Trophoblast cell (in vitro differentiated cells and primary cell): Measurements from ENCODE around the gene L3MBTL4.

Experiments used
- DNase-seq, 2 donors: peaks; one replicate each; pipeline ENCODE4 v3.0.0-alpha.2; 2016
- H2AFZ ChIP-seq: 2 replicates; pipeline ENCODE4 v1.6.1; 2013; ENCODE audit warnings: low read length, moderate library complexity, mild to moderate bottlenecking; ENCODE audit not compliant: insufficient read depth, poor library complexity
- H2AK5ac ChIP-seq: 2 replicates; pipeline ENCODE4 v1.6.1; 2013; ENCODE audit warnings: mild to moderate bottlenecking, low read length
- H2BK120ac ChIP-seq: 2 replicates; pipeline ENCODE4 v1.6.1; 2013; ENCODE audit warnings: low read length, mild to moderate bottlenecking, moderate library complexity; ENCODE audit not compliant: insufficient read depth, poor library complexity
- H2BK12ac ChIP-seq: 2 replicates; pipeline ENCODE4 v1.6.1; 2013; ENCODE audit warnings: mild to moderate bottlenecking, low read length, moderate library complexity
- H2BK5ac ChIP-seq: 2 replicates; pipeline ENCODE4 v1.6.1; 2013; ENCODE audit warnings: low read length, low read depth, moderate library complexity, mild to moderate bottlenecking; ENCODE audit not compliant: poor library complexity
- H3K14ac ChIP-seq: 2 replicates; pipeline ENCODE4 v1.6.1; 2013; ENCODE audit warnings: mild to moderate bottlenecking, low read length
- H3K18ac ChIP-seq: 2 replicates; pipeline ENCODE4 v1.6.1; 2013; ENCODE audit warnings: mild to moderate bottlenecking, low read length
- H3K23ac ChIP-seq: 2 replicates; pipeline ENCODE4 v1.6.1; 2013; ENCODE audit warnings: low read length
- H3K27ac ChIP-seq: 2 replicates; pipeline ENCODE4 v1.5.1; 2013; ENCODE audit warnings: low read depth, mild to moderate bottlenecking, inconsistent platforms, low read length, moderate library complexity
- H3K27me3 ChIP-seq: 2 replicates; pipeline ENCODE4 v1.6.1; 2013; ENCODE audit warnings: inconsistent platforms, mild to moderate bottlenecking, low read length, moderate library complexity; ENCODE audit not compliant: insufficient read depth
- H3K36me3 ChIP-seq, 2 experiments: 1 replicate in 1 of 2; 2 replicates in 1 of 2; pipeline ENCODE4 v1.6.1; 2013; ENCODE audit warnings: low read length in 2 of 2, mild to moderate bottlenecking in 2 of 2, moderate library complexity in 1 of 2; ENCODE audit not compliant: insufficient read depth in 2 of 2, control insufficient read depth in 1 of 2
- H3K4ac ChIP-seq: 2 replicates; pipeline ENCODE4 v1.6.1; 2013; ENCODE audit warnings: low read depth, mild to moderate bottlenecking, low read length, moderate library complexity
- H3K4me1 ChIP-seq, 2 experiments: 1 replicate in 1 of 2; 2 replicates in 1 of 2; pipeline ENCODE4 v1.6.1; 2013; ENCODE audit warnings: low read length in 2 of 2, mild to moderate bottlenecking in 2 of 2, moderate library complexity in 1 of 2; ENCODE audit not compliant: insufficient read depth in 2 of 2, control insufficient read depth in 1 of 2
- H3K4me2 ChIP-seq: 2 replicates; pipeline ENCODE4 v1.6.1; 2013; ENCODE audit warnings: inconsistent platforms, mild to moderate bottlenecking, low read length, moderate library complexity
- H3K4me3 ChIP-seq: 2 replicates; pipeline ENCODE4 v1.5.1; 2013; ENCODE audit warnings: mild to moderate bottlenecking, low read depth, low read length, inconsistent platforms
- H3K79me1 ChIP-seq: one replicate; pipeline ENCODE4 v1.6.1; 2013; ENCODE audit warnings: low read length
- H3K79me2 ChIP-seq: 2 replicates; pipeline ENCODE4 v1.6.1; 2013; ENCODE audit warnings: low read length, mild to moderate bottlenecking; ENCODE audit not compliant: control insufficient read depth, insufficient read depth, poor library complexity
- H3K9ac ChIP-seq: 2 replicates; pipeline ENCODE4 v1.6.1; 2013; ENCODE audit warnings: mild to moderate bottlenecking, low read length
- H3K9me3 ChIP-seq: 2 replicates; pipeline ENCODE4 v1.6.1; 2013; ENCODE audit warnings: low read depth, mild to moderate bottlenecking, control low read depth, inconsistent platforms, low read length; ENCODE audit not compliant: insufficient read depth
- H4K12ac ChIP-seq: 2 replicates; pipeline ENCODE4 v1.6.1; 2013; ENCODE audit warnings: low read depth, mild to moderate bottlenecking, low read length, moderate library complexity
- H4K8ac ChIP-seq: 2 replicates; pipeline ENCODE4 v1.6.1; 2013; ENCODE audit warnings: low read depth, mild to moderate bottlenecking, low read length, moderate library complexity
- H4K91ac ChIP-seq: one replicate; pipeline ENCODE4 v1.6.1; 2013; ENCODE audit warnings: low read depth, mild to moderate bottlenecking, low read length, moderate library complexity
- WGBS: extraction: QIAGEN DNeasy Blood & Tissue Kit; methylation state at CpG from one replicate; pipeline ENCODE4 v1.1.7; 2013; ENCODE audit warnings: missing lambda C conversion rate; ENCODE audit not compliant: insufficient read length, insufficient coverage; ENCODE audit errors: extremely low coverage; 5-methylcytosine and 5-hydroxymethylcytosine counted together

L3MBTL4 gene

DNA sequence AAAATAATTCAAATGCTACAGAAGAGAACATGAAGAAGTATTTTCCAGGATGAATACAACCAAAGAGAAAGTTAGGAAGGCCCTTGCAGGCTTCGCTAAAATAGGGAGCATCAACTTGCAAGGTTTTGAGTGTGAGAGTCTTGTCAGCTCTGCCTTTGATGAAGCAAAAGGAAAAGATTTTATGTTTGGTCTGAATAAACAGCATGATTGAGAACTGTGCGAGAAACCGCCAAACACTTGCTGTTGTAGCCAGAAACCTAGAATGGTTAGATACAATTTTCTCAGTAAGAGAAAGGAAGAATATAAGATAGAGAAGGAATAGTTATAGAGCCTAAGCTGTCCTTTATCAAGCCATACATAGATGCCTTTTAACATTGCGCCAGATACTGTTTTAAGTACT lies 163.6 kb downstream of the L3MBTL4 start:
- Histone ChIP-seq H2AFZ (no peak overlapping the region), H3K9me3 (no peaks in the 10 kb centered on the region), H3K18ac (no peak overlapping the region), H3K4me1 (no peaks in the 10 kb centered on the region), H3K4me3 (no peak overlapping the region), H2BK120ac (no peak overlapping the region), H3K9ac (no peak overlapping the region), H3K4me2 (no peak overlapping the region), H4K8ac (no peak overlapping the region), H3K27me3 (no peaks in the 10 kb centered on the region), H2BK12ac (no peak overlapping the region), H3K4ac (no peak overlapping the region), H3K23ac (no peak overlapping the region), H3K27ac (no peak overlapping the region), H2BK5ac (no peak overlapping the region), H4K91ac (no peak overlapping the region), H4K12ac (no peak overlapping the region), H3K36me3 (no peaks in the 10 kb centered on the region), H2AK5ac (no peak overlapping the region), H3K79me1 (no peaks in the 10 kb centered on the region), H3K79me2 (no peaks in the 10 kb centered on the region), H3K14ac (no peak overlapping the region)
- WGBS: no CpG with 5 or more reads among the region's 4 CpGs
- DNase-seq: no peak

- H3K4me2 ChIP-seq: no peak overlapping the region
- no peaks in the 10 kb centered on the region for H3K79me2 ChIP-seq
- no peak overlapping the region for H2AK5ac ChIP-seq
- no CpG with 5 or more reads among the region's 4 CpGs for WGBS
- no peak overlapping the region for H3K4ac ChIP-seq
- H4K12ac ChIP-seq: no peak overlapping the region
- H3K9ac ChIP-seq: no peak overlapping the region
- no peak overlapping the region for H2BK12ac ChIP-seq
- H3K9me3 ChIP-seq: no peaks in the 10 kb centered on the region
- no peak for DNase-seq
- H3K18ac ChIP-seq: no peak overlapping the region
- H3K23ac ChIP-seq: no peak overlapping the region
- no peak overlapping the region for H3K14ac ChIP-seq
- no peak overlapping the region for H4K8ac ChIP-seq
- H2BK120ac ChIP-seq: no peak overlapping the region
- H3K36me3 ChIP-seq: no peaks in the 10 kb centered on the region
- no peaks in the 10 kb centered on the region for H3K27me3 ChIP-seq
- H3K4me3 ChIP-seq: no peak overlapping the region
- no peak overlapping the region for H3K27ac ChIP-seq
- no peak overlapping the region for H2AFZ ChIP-seq
- no peak overlapping the region for H4K91ac ChIP-seq
- no peak overlapping the region for H2BK5ac ChIP-seq
- no peaks in the 10 kb centered on the region for H3K4me1 ChIP-seq
- H3K79me1 ChIP-seq: no peaks in the 10 kb centered on the region
Measured at GRCh38 chr18:6249788-6250187, 164.9 kb downstream of the L3MBTL4 start.

DNA sequence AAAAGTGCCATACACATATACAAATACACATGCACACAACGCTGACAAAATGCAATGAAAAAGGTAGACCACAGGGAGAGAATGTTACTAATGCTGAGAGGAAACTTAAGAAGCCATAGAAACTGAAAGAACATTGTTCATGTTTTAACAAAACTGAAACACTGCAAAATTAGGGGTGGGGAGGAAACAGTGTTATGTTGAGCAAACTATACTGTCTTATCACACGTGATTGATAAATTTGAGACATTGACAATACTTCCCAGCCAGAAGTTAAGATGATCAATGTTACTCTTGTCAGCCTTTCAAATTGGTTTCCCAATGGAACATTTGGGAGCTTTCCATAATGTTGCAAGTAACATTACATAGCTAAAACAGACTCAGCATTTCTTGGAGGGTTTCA lies 165.5 kb downstream of the L3MBTL4 start:
- WGBS: no CpG with 5 or more reads among the region's 2 CpGs
- Histone ChIP-seq H4K8ac (no peak overlapping the region), H3K18ac (no peak overlapping the region)

DNA sequence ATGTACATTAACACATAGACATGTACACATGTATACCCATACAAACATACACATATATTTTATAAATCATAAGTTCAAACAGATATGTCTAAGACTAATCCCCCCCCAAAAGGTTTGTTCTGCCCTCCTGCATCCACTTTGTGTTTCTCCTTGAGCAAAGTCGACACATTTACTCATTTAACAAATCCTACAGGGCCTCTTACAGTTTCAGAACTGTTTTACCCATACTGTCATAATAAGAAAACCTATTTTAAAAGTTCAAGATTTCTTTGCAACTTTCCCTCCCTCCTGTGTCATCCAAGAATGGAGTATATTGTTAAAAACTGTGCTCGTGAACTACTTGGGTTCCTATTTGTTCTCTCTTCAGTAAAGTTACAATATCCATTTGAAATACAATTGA lies 166.7 kb downstream of the L3MBTL4 start:
- Histone ChIP-seq H2AFZ (no peak overlapping the region), H3K4me1 (no peaks in the 10 kb centered on the region), H3K9ac (no peak overlapping the region), H2BK120ac (no peak overlapping the region), H3K27me3 (no peaks in the 10 kb centered on the region), H4K91ac (no peak overlapping the region), H4K8ac (no peak overlapping the region), H3K4me3 (no peak overlapping the region), H3K79me2 (no peaks in the 10 kb centered on the region), H3K4me2 (no peak overlapping the region), H2BK12ac (no peak overlapping the region), H3K23ac (no peak overlapping the region), H3K9me3 (no peaks in the 10 kb centered on the region), H3K36me3 (no peaks in the 10 kb centered on the region), H4K12ac (no peak overlapping the region), H3K27ac (no peak overlapping the region), H3K14ac (no peak overlapping the region), H3K18ac (no peak overlapping the region), H3K79me1 (no peaks in the 10 kb centered on the region), H2BK5ac (no peak overlapping the region), H2AK5ac (no peak overlapping the region), H3K4ac (no peak overlapping the region)
- WGBS: no CpG with 5 or more reads among the region's 2 CpGs
- DNase-seq: no peak

More for the DNA sequence above, 165.5 kb downstream of the L3MBTL4 start:
- Histone ChIP-seq H3K36me3 (no peaks in the 10 kb centered on the region), H3K14ac (no peak overlapping the region), H3K4ac (no peak overlapping the region), H3K23ac (no peak overlapping the region), H3K9ac (no peak overlapping the region), H3K79me1 (no peaks in the 10 kb centered on the region), H2AK5ac (no peak overlapping the region), H3K4me1 (no peaks in the 10 kb centered on the region), H3K27ac (no peak overlapping the region), H3K27me3 (no peaks in the 10 kb centered on the region), H4K12ac (no peak overlapping the region), H3K4me2 (no peak overlapping the region), H3K9me3 (no peaks in the 10 kb centered on the region), H2AFZ (no peak overlapping the region), H4K91ac (no peak overlapping the region), H2BK12ac (no peak overlapping the region), H3K4me3 (no peak overlapping the region), H2BK120ac (no peak overlapping the region), H3K79me2 (no peaks in the 10 kb centered on the region), H2BK5ac (no peak overlapping the region)
- no peak for DNase-seq
